GM23248 (cell line): ENCODE results near the gene PSMB7. TPM values are rescaled to one million over a fixed set of nuclear protein-coding genes. Genes with fewer than 3 reads are reported as not detected.

Experiments
- DNase-seq: peaks from one replicate; pipeline ENCODE4 v3.0.0-alpha.2; 2015
- H2AFZ ChIP-seq: fragments of 200-600 bp; sonication (generic); 2 replicates; pipeline ENCODE4 v1.6.1; 2016; ENCODE audit warnings: antibody characterized with exemption
- H3F3A ChIP-seq: fragments of 200-600 bp; sonication (generic); 2 replicates; pipeline ENCODE4 v1.6.1; 2016; ENCODE audit warnings: mild to moderate bottlenecking, antibody characterized with exemption, mixed run types; ENCODE audit not compliant: insufficient read depth
- H3K27ac ChIP-seq: fragments of 200-600 bp; sonication (generic); 2 replicates; pipeline ENCODE4 v1.5.1; 2016; ENCODE audit warnings: mild to moderate bottlenecking
- H3K27me3 ChIP-seq: fragments of 200-600 bp; sonication (generic); replicated peaks from 2 replicates; pipeline ENCODE4 v1.6.1; 2016; ENCODE audit warnings: mild to moderate bottlenecking; ENCODE audit not compliant: insufficient read depth
- H3K36me3 ChIP-seq: fragments of 200-600 bp; sonication (generic); 2 replicates; pipeline ENCODE4 v1.6.1; 2016; ENCODE audit warnings: low read depth, mild to moderate bottlenecking
- H3K4me1 ChIP-seq: fragments of 200-600 bp; sonication (generic); 2 replicates; pipeline ENCODE4 v1.6.1; 2016; ENCODE audit warnings: mild to moderate bottlenecking; ENCODE audit not compliant: insufficient read depth
- H3K4me2 ChIP-seq: fragments of 200-600 bp; sonication (generic); one replicate; pipeline ENCODE4 v1.6.1; 2016; ENCODE audit warnings: mild to moderate bottlenecking; ENCODE audit not compliant: unreplicated experiment
- H3K4me3 ChIP-seq: fragments of 200-600 bp; sonication (generic); 2 replicates; pipeline ENCODE4 v1.5.1; 2016; ENCODE audit warnings: mild to moderate bottlenecking
- H3K79me2 ChIP-seq: fragments of 200-600 bp; sonication (generic); 2 replicates; pipeline ENCODE4 v1.6.1; 2016; ENCODE audit warnings: mild to moderate bottlenecking; ENCODE audit not compliant: insufficient read depth
- H3K9ac ChIP-seq: fragments of 200-600 bp; sonication (generic); 2 replicates; pipeline ENCODE4 v1.6.1; 2016; ENCODE audit warnings: mild to moderate bottlenecking
- H3K9me2 ChIP-seq: fragments of 200-600 bp; sonication (generic); 2 replicates; pipeline ENCODE4 v1.6.1; 2016; ENCODE audit warnings: mixed run types, mild to moderate bottlenecking, moderate library complexity; ENCODE audit not compliant: insufficient read depth
- H3K9me3 ChIP-seq: fragments of 200-600 bp; sonication (generic); one replicate; pipeline ENCODE4 v1.6.1; 2017; ENCODE audit warnings: low read depth
- H4K20me1 ChIP-seq: fragments of 200-600 bp; sonication (generic); 2 replicates; pipeline ENCODE4 v1.6.0; 2016; ENCODE audit not compliant: insufficient read depth
- EZH2 ChIP-seq: fragments of 200-600 bp; sonication (generic); IDR thresholded peaks from 2 replicates; pipeline ENCODE4 v1.6.1; 2018; ENCODE audit warnings: antibody characterized with exemption, mild to moderate bottlenecking; ENCODE audit not compliant: insufficient read depth, poor library complexity, severe bottlenecking
- EZH2phosphoT487 ChIP-seq: fragments of 200-600 bp; sonication (generic); IDR thresholded peaks from 2 replicates; pipeline ENCODE4 v1.6.1; 2018; ENCODE audit warnings: antibody characterized with exemption, moderate library complexity, mild to moderate bottlenecking, low read depth; ENCODE audit not compliant: insufficient read depth
- WGBS, 2 experiments: methylation state at CpG; one replicate each; pipeline ENCODE4 v1.1.6; 2015 to 2017; ENCODE audit warnings: low lambda C conversion rate in 2 of 2, low coverage in 1 of 2; ENCODE audit errors: missing lambda C conversion rate in 2 of 2; 5-methylcytosine and 5-hydroxymethylcytosine counted together
- in situ Hi-C: fragments of 300-500 bp; cut with MboI; formaldehyde crosslinking; loops from 2 replicates; pipeline ENCODE4 v1.15.0; 2020
- polyA plus RNA-seq: library from polyadenylated mRNA; unstranded; fragments of >200 nt; fragmentation: Nextera tagmentation; extraction: Ambion mirVana; gene quantifications from 2 replicates; pipeline ENCODE4 v1.2.1, GENCODE V29; 2016
- total RNA-seq: library from RNA; depleted of rRNA; stranded (reverse); fragments of >200 nt; shearing (Covaris generic); gene quantifications from 2 replicates; pipeline ENCODE4 v1.2.3, GENCODE V29; 2014

Gene PSMB7
- total and polyA plus RNA-seq, 2 experiments from 2014 or later = 202 to 245 TPM

DNA sequence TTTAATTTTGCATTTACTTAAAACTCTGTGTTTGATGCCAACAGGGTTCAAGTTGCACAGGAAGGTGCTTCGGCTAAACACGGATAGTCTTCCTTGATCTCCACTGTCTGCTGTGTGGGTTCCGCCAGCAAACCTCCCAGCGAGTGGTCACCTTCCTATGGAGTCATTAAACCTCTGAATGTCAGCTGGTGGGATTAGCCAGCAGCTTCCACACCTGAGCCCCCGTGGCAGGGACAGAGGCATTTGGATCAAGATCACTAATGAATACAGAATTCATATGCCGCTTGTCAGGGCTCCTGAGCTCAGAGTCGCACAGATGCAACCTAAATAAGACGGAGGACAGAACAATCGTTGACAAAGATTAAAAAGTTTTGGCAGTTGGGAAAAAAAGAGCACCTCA is 39.5 kb downstream of the PSMB7 start:
- Histone ChIP-seq H3K36me3 (peaks cover 10% of the 10 kb centered on the region; the same call in 1 of the 2 replicates), H3K4me3 (no peak overlapping the region), H3K27ac (no peak overlapping the region), H3K27me3 (no peaks in the 10 kb centered on the region), H2AFZ (no peak overlapping the region), H3K79me2 (peaks cover 100% of the 10 kb centered on the region), H3K4me2 (no peak overlapping the region), H3K9me3 (no peaks in the 10 kb centered on the region), H3F3A (0 out of 2 replicates have a peak, but pooled peaks cover 6% of the 10 kb centered on the region), H3K4me1 (peaks cover 11% of the 10 kb centered on the region), H3K9me2 (no peaks in the 10 kb centered on the region), H4K20me1 (peaks cover 10% of the 10 kb centered on the region), H3K9ac (no peak overlapping the region)
- no peak for TF ChIP-seq EZH2
- no peak for TF ChIP-seq EZH2phosphoT487
- in situ Hi-C loops = no loop called here
- WGBS, 2 experiments = 94 to 95% methylated on average over 9 of the region's 9 CpGs
- DNase-seq = no peak

DNA sequence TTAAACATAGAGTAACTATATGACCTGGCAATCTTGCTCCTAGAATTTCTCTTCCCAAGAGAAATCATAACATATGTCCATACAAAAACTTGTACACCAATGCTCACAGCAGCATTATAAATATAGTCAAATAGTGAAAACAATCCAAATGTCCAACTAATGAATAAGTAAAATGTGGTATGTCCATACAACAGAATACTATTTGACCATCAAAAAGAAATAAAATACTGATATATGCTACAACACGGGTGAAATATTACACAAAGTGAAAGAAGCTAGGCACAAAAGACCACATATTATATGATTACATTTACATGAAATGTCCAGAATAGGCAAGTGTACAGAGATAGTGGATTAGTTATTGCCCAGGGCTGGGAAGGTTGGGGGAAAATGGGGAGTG is 41.4 kb downstream of the PSMB7 start:
- in situ Hi-C loops = no loop called here
- H3F3A ChIP-seq = no peaks in the 10 kb centered on the region
- TF ChIP-seq EZH2phosphoT487 = no peak
- no peaks in the 10 kb centered on the region for H3K9me2 ChIP-seq
- no peak overlapping the region for H3K9ac ChIP-seq
- DNase-seq = no peak
- peaks cover 10% of the 10 kb centered on the region for H4K20me1 ChIP-seq
- no peaks in the 10 kb centered on the region for H3K9me3 ChIP-seq
- no peak overlapping the region for H2AFZ ChIP-seq
- H3K27ac ChIP-seq = no peak overlapping the region
- H3K79me2 ChIP-seq = peaks cover 100% of the 10 kb centered on the region
- 97 to 100% methylated on average over 1 of the region's 1 CpG for WGBS, 2 experiments
- peaks cover 13% of the 10 kb centered on the region for H3K4me1 ChIP-seq
- no peak overlapping the region for H3K4me3 ChIP-seq
- no peak overlapping the region for H3K4me2 ChIP-seq
- no peaks in the 10 kb centered on the region for H3K27me3 ChIP-seq
- peaks cover 6% of the 10 kb centered on the region; the same call in 1 of the 2 replicates for H3K36me3 ChIP-seq

- Histone ChIP-seq H2AFZ (no peak overlapping the region), H3K9me3 (no peaks in the 10 kb centered on the region), H3K4me1 (peaks cover 18% of the 10 kb centered on the region), H3K9ac (no peak overlapping the region), H3K79me2 (peaks cover 100% of the 10 kb centered on the region), H3K27ac (no peak overlapping the region), H3K9me2 (no peaks in the 10 kb centered on the region), H3K4me2 (no peak overlapping the region), H4K20me1 (peaks cover 10% of the 10 kb centered on the region), H3F3A (peaks cover 1% of the 10 kb centered on the region; the same call in 1 of the 2 replicates), H3K4me3 (no peak overlapping the region), H3K36me3 (peaks cover 6% of the 10 kb centered on the region; the same call in 1 of the 2 replicates), H3K27me3 (no peaks in the 10 kb centered on the region)
- WGBS, 2 experiments = 99% methylated on average over 4 of the region's 4 CpGs
- TF ChIP-seq EZH2 (no peak), EZH2phosphoT487 (no peak)
- DNase-seq = no peak
- in situ Hi-C loops = no loop called here
Observed at GRCh38 chr9:124373386-124373785, 41.9 kb downstream of the PSMB7 start.

GRCh38 chr9:124372038-124372437 is 43.2 kb downstream of the PSMB7 start:
- H3K4me1 ChIP-seq = peaks cover 23% of the 10 kb centered on the region
- H3F3A ChIP-seq = peaks cover 15% of the 10 kb centered on the region
- peaks cover 100% of the 10 kb centered on the region for H3K79me2 ChIP-seq
- in situ Hi-C loops = no loop called here
- H4K20me1 ChIP-seq = peaks cover 10% of the 10 kb centered on the region
- H3K9me3 ChIP-seq = no peaks in the 10 kb centered on the region
- no peaks in the 10 kb centered on the region for H3K9me2 ChIP-seq
- TF ChIP-seq EZH2phosphoT487 = no peak
- TF ChIP-seq EZH2 = no peak
- no peak overlapping the region for H2AFZ ChIP-seq
- no peaks in the 10 kb centered on the region for H3K27me3 ChIP-seq
- no peak overlapping the region for H3K4me2 ChIP-seq
- H3K27ac ChIP-seq = no peak overlapping the region
- peaks cover 6% of the 10 kb centered on the region; the same call in 1 of the 2 replicates for H3K36me3 ChIP-seq
- no peak overlapping the region for H3K9ac ChIP-seq
- H3K4me3 ChIP-seq = no peak overlapping the region
- DNase-seq = no peak

GRCh38 chr9:124370896-124371582 is 44.2 kb downstream of the PSMB7 start:
- Histone ChIP-seq H2AFZ (no peak overlapping the region), H3K4me2 (no peak overlapping the region), H3K27me3 (no peaks in the 10 kb centered on the region), H3K9ac (no peak overlapping the region), H3K36me3 (peaks cover 6% of the 10 kb centered on the region; the same call in 1 of the 2 replicates), H3K79me2 (peaks cover 98% of the 10 kb centered on the region), H3K9me2 (no peaks in the 10 kb centered on the region), H3K27ac (no peak overlapping the region), H3K4me1 (peaks cover 33% of the 10 kb centered on the region), H3K9me3 (no peaks in the 10 kb centered on the region), H3K4me3 (no peak overlapping the region), H4K20me1 (peaks cover 10% of the 10 kb centered on the region), H3F3A (peaks cover 25% of the 10 kb centered on the region)
- no peak for TF ChIP-seq EZH2
- no peak for TF ChIP-seq EZH2phosphoT487
- DNase-seq = peak; percentile 68
- WGBS, 2 experiments = 69 to 73% methylated on average over 9 of the region's 9 CpGs
- in situ Hi-C loops = no loop called here
